Ovary (tissue), 9 donors: ENCODE measurements around the gene PROSER3. TPM values are rescaled to one million over a fixed set of nuclear protein-coding genes. Genes with fewer than 3 reads are reported as not detected.

Experiments
- DNase-seq, 5 donors: peaks; one replicate each; pipeline ENCODE4 v3.0.0-alpha.2; 2019 to 2020
- H3K27ac ChIP-seq, 2 donors: fragments of 200-600 bp; one replicate each; pipeline versions ENCODE4 v1.5.1 to v1.8.0; 2019 to 2022
- H3K27me3 ChIP-seq: fragments of 200-600 bp; one replicate; pipeline ENCODE4 v1.8.0; 2022
- H3K36me3 ChIP-seq: fragments of 200-600 bp; sonication (generic); one replicate; pipeline ENCODE4 v1.5.1; 2019
- H3K4me1 ChIP-seq: one replicate; pipeline ENCODE4 v1.8.1; 2013; ENCODE audit warnings: mild to moderate bottlenecking, moderate library complexity; ENCODE audit not compliant: insufficient read depth
- H3K4me3 ChIP-seq: fragments of 200-600 bp; sonication (generic); one replicate; pipeline ENCODE4 v1.5.1; 2017
- H3K9me3 ChIP-seq, 2 donors: fragments of 200-600 bp in 1 of 2; sonication (generic) in 1 of 2; one replicate each; pipeline versions ENCODE4 v1.5.1 to v1.8.1; 2013 to 2019; ENCODE audit warnings: mild to moderate bottlenecking in 1 of 2, moderate library complexity in 1 of 2
- CTCF ChIP-seq, 3 donors: fragments of 450-650 bp in 2 of 3; fragments of 200-600 bp in 1 of 3; IDR thresholded peaks; one replicate each; pipeline versions ENCODE4 v1.5.1 to v1.8.0; 2016 to 2022; ENCODE audit warnings: antibody characterized with exemption in 3 of 3, mild to moderate bottlenecking in 1 of 3
- EP300 ChIP-seq: sonication (generic); formaldehyde crosslinking; IDR thresholded peaks from one replicate; pipeline ENCODE4 v1.6.1; 2017; ENCODE audit warnings: antibody characterized with exemption
- POLR2A ChIP-seq: fragments of 450-650 bp; IDR thresholded peaks from one replicate; pipeline ENCODE4 v1.6.1; 2017; ENCODE audit warnings: antibody characterized with exemption, mild to moderate bottlenecking, moderate library complexity
- WGBS, 3 donors: extraction: QIAGEN DNeasy Blood & Tissue Kit in 1 of 3; methylation state at CpG; one replicate each; pipeline versions ENCODE4 v1.1.5 to v1.1.7; 2013 to 2017; 5-methylcytosine and 5-hydroxymethylcytosine counted together
- intact Hi-C, 4 donors: fragments of 100-400 bp; cut with DNase I; formaldehyde crosslinking; loops; one replicate each; pipeline versions ENCODE4 v1.11.0 to v1.15.1; 2022 to 2023
- polyA plus RNA-seq, 2 donors: library from polyadenylated mRNA; stranded (reverse); fragments of 200-250 nt in 1 of 2; fragments of 350-450 nt in 1 of 2; fragmentation: Illumina TruSeq in 1 of 2; extraction: RNeasy Lipid Tissue Mini Kit (QIAGEN cat#74804) in 1 of 2; gene quantifications; one replicate each; pipeline ENCODE4 v1.2.3, GENCODE V29; 2013 to 2014
- total RNA-seq, 7 donors: library from RNA; depleted of rRNA in 2 of 7; stranded (reverse); fragments of >200 nt in 2 of 7; fragmentation: NEBNext Ultra II Directional in 3 of 7; extraction: Animal tissue kit (Norgen Biotek cat#: 25700) in 3 of 7; gene quantifications; one replicate each; pipeline versions ENCODE4 v1.1.0 to v1.2.4, GENCODE V29; 2016 to 2023
- donor health status: DM: no; HTN: no; CAD: no; lungs with moderate emphysema.
- donor health status: DM: no; HTN: no; CAD: no.
- donor health status: Bipolar disorder and iron deficiency.
- donor health status: DM: yes; HTN: yes; CAD: no.
- donor health status: DM: no; HTN: no; CAD: no.
- donor health status: DM: yes; HTN: yes; CAD: no.

Gene PROSER3
- total and polyA plus RNA-seq, 9 donors = 3.3 to 59.0 (median 24.4) TPM

DNA sequence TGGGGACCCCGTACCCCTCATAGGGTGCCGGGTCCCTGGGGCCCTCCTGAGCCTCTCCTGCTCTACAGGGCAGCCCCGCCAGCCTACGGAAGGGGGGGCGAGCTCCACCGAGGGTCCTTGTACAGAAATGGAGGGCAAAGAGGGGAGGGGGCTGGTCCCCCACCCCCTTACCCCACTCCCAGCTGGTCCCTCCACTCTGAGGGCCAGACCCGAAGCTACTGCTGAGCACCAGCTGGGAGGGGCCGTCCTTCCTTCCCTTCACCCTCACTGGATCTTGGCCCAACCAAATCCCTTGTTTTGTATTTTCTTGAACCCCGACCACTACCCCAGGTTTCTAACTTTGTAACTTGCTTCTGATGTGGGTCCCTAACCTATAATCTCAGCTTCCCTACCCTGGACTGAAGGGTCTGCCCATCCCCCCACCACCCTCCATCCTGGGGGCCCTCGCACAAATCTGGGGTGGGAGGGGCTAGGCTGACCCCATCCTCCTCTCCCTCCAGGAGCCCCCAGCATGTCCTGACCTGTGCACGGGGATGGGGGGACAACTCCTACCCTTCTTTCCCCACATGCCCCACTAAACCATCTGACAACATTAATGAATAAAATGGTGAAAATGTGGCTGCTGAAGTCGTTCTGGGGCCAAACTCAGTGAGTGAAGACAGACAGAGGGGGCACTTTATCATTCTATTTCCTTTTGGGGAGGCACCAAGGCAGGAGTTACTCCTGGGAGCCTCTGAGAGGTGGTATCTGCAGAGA is 30.4 kb downstream of the PROSER3 start:
- Histone ChIP-seq H3K27ac (no peak overlapping the region), H3K27me3 (no peaks in the 10 kb centered on the region), H3K36me3 (no peaks in the 10 kb centered on the region), H3K4me1 (no peaks in the 10 kb centered on the region), H3K4me3 (no peak overlapping the region), H3K9me3 (no peaks in the 10 kb centered on the region)
- intact Hi-C loops = loop anchor here in 1 of 4 donors (10.0 kb wide), 1 partner anchor 136 kb away; no protein-coding TSS in a partner anchor
- DNase-seq = no peak
- WGBS, 3 donors = 70 to 75% (median 74%) methylated on average over 11 to 12 of the region's 12 CpGs
- TF ChIP-seq POLR2A (no peak), CTCF (IDR thresholded peaks at IDR 0.05) (no peak), EP300 (no peak)

DNA sequence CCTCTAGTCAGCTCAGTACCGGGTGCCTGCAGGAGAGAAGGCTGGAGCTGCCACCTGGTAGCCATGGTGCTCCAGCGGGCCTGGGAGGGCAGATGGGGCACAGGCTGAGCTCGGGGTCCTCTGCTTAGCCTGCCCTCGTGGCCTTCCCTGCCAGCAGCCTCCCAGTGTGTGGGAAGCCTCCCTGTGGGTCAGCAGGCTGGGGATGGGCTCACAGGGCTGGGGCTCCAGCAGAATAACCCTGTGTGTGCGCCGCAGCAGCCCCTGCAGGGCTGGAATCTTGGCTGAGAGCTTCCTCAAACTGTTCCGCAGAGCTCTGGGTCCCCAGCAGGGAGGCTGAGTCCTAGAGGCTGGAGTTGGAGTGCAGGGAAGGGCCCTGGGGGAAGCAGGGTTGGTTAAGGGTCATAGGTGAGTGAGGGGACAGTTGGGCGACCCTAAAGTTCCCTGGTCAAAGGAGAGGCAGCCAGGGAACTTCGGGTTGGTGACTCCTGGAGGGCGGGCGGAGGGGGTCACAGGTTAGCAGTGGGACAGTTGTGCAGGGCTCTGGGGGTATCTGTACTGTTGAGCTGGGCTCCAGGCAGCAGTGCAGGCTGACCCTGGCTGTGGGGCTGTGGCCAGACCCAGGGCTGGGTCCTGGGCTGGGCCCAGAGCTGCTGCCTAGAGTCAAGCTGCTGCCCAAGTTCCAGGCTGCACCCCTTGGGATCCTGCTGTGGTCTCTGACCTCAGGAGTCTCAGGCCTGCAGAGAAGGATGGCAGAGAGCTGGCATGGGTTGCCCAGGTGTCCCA is 31.4 kb downstream of the PROSER3 start:
- Histone ChIP-seq H3K4me3 (no peak overlapping the region), H3K27ac (no peak overlapping the region), H3K9me3 (no peaks in the 10 kb centered on the region), H3K36me3 (no peaks in the 10 kb centered on the region), H3K4me1 (no peaks in the 10 kb centered on the region), H3K27me3 (no peaks in the 10 kb centered on the region)
- TF ChIP-seq POLR2A = no peak
- no peak for TF ChIP-seq EP300
- TF ChIP-seq CTCF (IDR thresholded peaks at IDR 0.05) = no peak
- WGBS, 3 donors = 72 to 90% (median 83%) methylated on average over 7 to 11 of the region's 11 CpGs
- intact Hi-C loops = loop anchor here in 1 of 4 donors (10.0 kb wide), 1 partner anchor 135 kb away; no protein-coding TSS in a partner anchor
- no peak for DNase-seq

DNA sequence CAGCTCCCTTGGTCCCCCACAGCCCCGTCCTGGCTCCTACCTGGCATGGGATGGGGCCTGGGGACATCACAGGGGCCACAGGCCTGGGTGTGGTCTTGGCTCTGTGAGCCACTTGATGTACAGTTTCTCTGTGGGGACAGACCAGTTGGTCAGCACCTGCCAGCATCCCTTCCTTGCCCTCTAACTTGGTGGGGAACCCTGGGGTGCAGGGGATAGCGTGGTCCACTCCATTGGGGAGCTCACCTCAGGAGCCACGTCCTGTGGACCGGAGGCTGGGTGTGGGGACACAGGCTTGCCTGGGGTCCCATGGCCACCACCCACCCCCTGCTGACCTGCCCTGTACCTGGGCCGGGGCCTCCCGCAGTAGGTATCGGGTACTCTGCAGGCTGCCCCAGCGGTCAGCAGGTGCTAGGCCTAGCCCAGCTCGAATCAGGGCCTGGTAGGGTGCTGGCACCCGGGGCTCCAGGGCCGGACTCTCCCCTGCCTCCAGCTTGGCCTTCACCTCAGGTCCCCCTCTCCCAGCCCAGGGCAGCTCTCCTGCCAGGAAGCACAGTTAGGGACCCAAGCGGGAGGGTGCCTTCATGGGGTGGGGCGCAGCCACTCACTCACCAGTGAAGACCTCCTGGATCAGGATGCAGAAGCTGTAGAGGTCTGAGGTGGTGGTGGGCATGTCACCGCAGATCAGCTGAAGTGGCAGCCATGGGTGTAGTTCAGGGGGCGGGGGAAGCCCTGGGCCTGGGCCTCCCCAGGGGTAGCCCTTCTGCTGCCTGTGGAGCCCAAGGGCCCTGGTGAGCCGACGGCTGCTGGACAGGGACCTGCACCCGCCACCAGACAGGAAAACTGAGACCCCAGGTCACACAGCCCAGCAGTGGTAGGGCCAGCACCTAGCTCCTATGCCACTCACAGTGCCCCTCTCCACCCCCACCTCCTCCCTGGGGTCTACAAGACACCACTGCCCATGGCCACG is 32.3 kb downstream of the PROSER3 start:
- WGBS, 3 donors = 78 to 79% (median 79%) methylated on average over 15 to 19 of the region's 19 CpGs
- no peaks in the 10 kb centered on the region for H3K4me1 ChIP-seq

More for the DNA sequence above, 32.3 kb downstream of the PROSER3 start:
- Histone ChIP-seq H3K4me3 (no peak overlapping the region), H3K27me3 (no peaks in the 10 kb centered on the region), H3K9me3 (no peaks in the 10 kb centered on the region), H3K27ac (no peak overlapping the region), H3K36me3 (no peaks in the 10 kb centered on the region)
- DNase-seq = no peak
- intact Hi-C loops = loop anchor here in 1 of 4 donors (10.0 kb wide), 1 partner anchor 135 kb away; no protein-coding TSS in a partner anchor
- TF ChIP-seq EP300 = no peak
- no peak for TF ChIP-seq CTCF (IDR thresholded peaks at IDR 0.05)
- TF ChIP-seq POLR2A = no peak
